HTERT RPE-1 (cell line): ENCODE measurements around the gene KIAA1191.
"Not testable (repeated sequence)": the region's sequence is repeated elsewhere in the genome, so short reads cannot be mapped to it uniquely, and the experiment has no call there.

ENCODE experiments used
- in situ Hi-C: fragments of 300-500 bp; cut with MboI; formaldehyde crosslinking; loops from 4 replicates; pipeline ENCODE4 v1.14.3; 2020; ENCODE audit warnings: low sequenced_read_pairs

KIAA1191 gene

GRCh38 chr5:176361437-176362232 lies at the start of gene KIAA1191:
Gene KIAA1191 (minus strand): TSS chr5:176361764. CDS start chr5:176359508, 2,256 bp downstream.
- in situ Hi-C loops: no loop called here

- in situ Hi-C loops: no loop called here
Measured at GRCh38 chr5:176410486-176411180, 49.1 kb upstream of the KIAA1191 start.

- in situ Hi-C loops: no loop called here
Measured at GRCh38 chr5:176409765-176410164, 48.2 kb upstream of the KIAA1191 start.

GRCh38 chr5:176408590-176408989 lies 47.0 kb upstream of the KIAA1191 start:
- in situ Hi-C loops: no loop called here

- in situ Hi-C loops: not testable (repeated sequence)
Measured at GRCh38 chr5:176408252-176408573, 46.6 kb upstream of the KIAA1191 start.

GRCh38 chr5:176407456-176408251 lies 46.1 kb upstream of the KIAA1191 start:
- in situ Hi-C loops: no loop called here

- in situ Hi-C loops: no loop called here
Measured at GRCh38 chr5:176406436-176407052, 45.0 kb upstream of the KIAA1191 start.

GRCh38 chr5:176405656-176406435 lies 44.3 kb upstream of the KIAA1191 start:
- in situ Hi-C loops: no loop called here

GRCh38 chr5:176401281-176402205 lies 40.0 kb upstream of the KIAA1191 start:
- in situ Hi-C loops: no loop called here

GRCh38 chr5:176400382-176401156 lies 39.0 kb upstream of the KIAA1191 start:
- in situ Hi-C loops: no loop called here

- in situ Hi-C loops: no loop called here
Measured at GRCh38 chr5:176397736-176398420, 36.3 kb upstream of the KIAA1191 start.

GRCh38 chr5:176396330-176396729 lies 34.8 kb upstream of the KIAA1191 start:
- in situ Hi-C loops: no loop called here

GRCh38 chr5:176394881-176395675 lies 33.5 kb upstream of the KIAA1191 start:
- in situ Hi-C loops: no loop called here

GRCh38 chr5:176394096-176394495 lies 32.5 kb upstream of the KIAA1191 start:
- in situ Hi-C loops: no loop called here

GRCh38 chr5:176392526-176392925 lies 31.0 kb upstream of the KIAA1191 start:
- in situ Hi-C loops: no loop called here

GRCh38 chr5:176391999-176392398 lies 30.4 kb upstream of the KIAA1191 start:
- in situ Hi-C loops: no loop called here

GRCh38 chr5:176391479-176391878 lies 29.9 kb upstream of the KIAA1191 start:
- in situ Hi-C loops: no loop called here
